Retinal pigment epithelial cell (primary cell): ENCODE measurements around the gene BIRC2.

ENCODE experiments used
- DNase-seq: peaks from one replicate; pipeline ENCODE4 v3.0.0-alpha.2; 2010; ENCODE audit warnings: low read depth
- H3K4me3 ChIP-seq: 2 replicates; pipeline ENCODE4 v1.5.1; 2011; ENCODE audit warnings: mild to moderate bottlenecking, low read length, control low read depth, moderate library complexity
- CTCF ChIP-seq: conservative IDR thresholded peaks from 2 replicates; pipeline ENCODE4 v1.5.1; 2011; ENCODE audit warnings: low read depth, low read length, control low read depth, inconsistent platforms

The BIRC2 gene

GRCh38 chr11:102341844-102342318 lies 5.1 kb upstream of the BIRC2 start:
- no peak for DNase-seq
- TF ChIP-seq CTCF = peak; percentile 87
- H3K4me3 ChIP-seq = no peak overlapping the region

- no peak for TF ChIP-seq CTCF
- no peak for DNase-seq
- no peak overlapping the region for H3K4me3 ChIP-seq
These were observed 3.2 kb upstream of the BIRC2 start for GRCh38 chr11:102343809-102344208.

DNA sequence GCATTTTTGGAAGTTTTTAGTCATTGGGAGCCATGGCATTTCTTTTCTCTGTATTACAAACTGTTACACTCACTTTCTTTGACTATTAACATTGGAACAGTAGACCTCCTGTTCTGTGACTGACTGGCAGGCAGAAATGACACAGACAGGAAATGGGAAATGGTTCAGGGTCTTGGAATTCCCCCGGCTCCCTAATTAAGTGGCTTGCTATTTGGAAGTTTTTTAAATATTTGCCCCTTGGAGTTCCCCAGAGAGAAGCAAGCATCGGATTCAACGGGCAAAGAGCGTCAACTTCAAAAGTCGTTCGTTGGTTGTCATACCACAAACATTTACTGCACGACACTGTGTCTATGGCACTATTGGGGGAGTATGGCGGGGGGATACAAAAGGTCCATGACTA lies 1.1 kb upstream of the BIRC2 start:
- DNase-seq = no peak
- H3K4me3 ChIP-seq = peak overlapping the region; percentile 91
- TF ChIP-seq CTCF = no peak

DNA sequence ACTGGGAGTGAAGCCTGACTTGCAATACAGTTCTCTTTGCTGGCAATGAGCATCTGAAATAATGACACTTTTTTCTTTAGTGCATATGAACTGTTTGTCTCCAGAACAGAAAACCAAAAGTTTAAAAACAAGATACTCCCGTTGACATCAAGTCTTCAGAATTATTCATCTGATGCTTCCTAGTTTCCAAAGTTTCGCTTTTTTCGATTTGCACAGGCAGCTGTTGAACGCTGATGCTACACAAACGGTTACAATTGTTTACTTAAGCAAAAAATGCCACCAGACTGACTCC lies 612 bp upstream of the BIRC2 start:
- DNase-seq = no peak
- H3K4me3 ChIP-seq = peak overlapping the region; percentile 91
- TF ChIP-seq CTCF = no peak

- no peak for TF ChIP-seq CTCF
- DNase-seq = no peak
- H3K4me3 ChIP-seq = peak overlapping the region; percentile 91
These were observed 702 bp downstream of the BIRC2 start for GRCh38 chr11:102347462-102348370.

DNA sequence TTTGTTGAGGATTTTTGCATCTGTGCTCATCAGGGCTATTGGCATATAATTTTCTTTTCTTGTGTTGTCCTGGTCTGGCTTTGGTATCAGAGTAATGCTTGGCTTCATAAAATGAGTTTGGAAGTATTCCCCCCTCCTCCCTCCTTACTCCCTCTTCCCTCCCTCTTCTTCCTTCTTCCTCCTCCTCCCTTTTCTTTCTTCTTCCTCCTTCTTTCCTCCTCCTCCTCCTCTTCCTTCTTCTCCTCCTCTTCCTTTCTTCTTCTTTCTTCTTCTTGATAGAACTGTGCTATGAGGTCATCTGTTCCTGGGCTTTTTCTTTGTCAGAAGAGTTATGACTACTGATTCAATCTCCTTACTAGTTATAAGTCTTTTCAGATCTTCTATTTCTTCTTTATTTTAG lies 10.1 kb downstream of the BIRC2 start:
- no peak for DNase-seq
- TF ChIP-seq CTCF = no peak
- no peak overlapping the region for H3K4me3 ChIP-seq

DNA sequence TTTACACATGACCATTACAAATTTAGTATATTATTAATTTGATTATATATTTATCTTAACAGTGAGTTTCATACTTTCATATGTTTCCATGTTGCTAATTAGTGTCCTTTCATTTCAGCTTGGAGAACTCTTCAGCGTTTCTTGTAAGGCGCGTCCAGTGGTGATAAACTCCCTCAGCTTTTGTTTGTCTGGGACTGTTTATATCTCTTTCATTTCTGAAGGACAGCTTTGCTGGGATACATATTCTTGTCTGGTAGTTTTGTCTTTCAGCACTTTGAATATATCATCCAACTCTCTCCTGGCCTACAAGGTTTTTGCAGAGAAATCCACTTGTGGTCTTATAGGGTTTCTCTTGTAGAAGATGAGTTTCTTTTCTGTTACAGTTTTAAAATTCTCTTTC lies 12.4 kb downstream of the BIRC2 start:
- no peak for TF ChIP-seq CTCF
- H3K4me3 ChIP-seq = no peak overlapping the region
- no peak for DNase-seq
